ENCODE results near the gene ZNF396.

The ZNF396 gene

GRCh38 chr18:35409911-35410310 is 32.8 kb upstream of the ZNF396 start:
- Histone ChIP-seq H3K27ac (ENCODE audit: low read depth, low read length) (no peak overlapping the region), H3K27me3 (ENCODE audit: control insufficient read depth, insufficient read depth, low read length) (no peaks in the 10 kb centered on the region), H3K36me3 (ENCODE audit: control insufficient read depth, insufficient read depth, low read length) (no peaks in the 10 kb centered on the region), H3K9me3 (ENCODE audit: control insufficient read depth, insufficient read depth, low read depth, low read length) (no peaks in the 10 kb centered on the region), H3K4me3 (ENCODE audit: low read depth, low read length) (no peak overlapping the region), H3K4me1 (ENCODE audit: control insufficient read depth, insufficient read depth, low read length) (peaks cover 3% of the 10 kb centered on the region; the same call in 1 of the 2 replicates), H3K9ac (ENCODE audit: low read length) (no peak overlapping the region)

DNA sequence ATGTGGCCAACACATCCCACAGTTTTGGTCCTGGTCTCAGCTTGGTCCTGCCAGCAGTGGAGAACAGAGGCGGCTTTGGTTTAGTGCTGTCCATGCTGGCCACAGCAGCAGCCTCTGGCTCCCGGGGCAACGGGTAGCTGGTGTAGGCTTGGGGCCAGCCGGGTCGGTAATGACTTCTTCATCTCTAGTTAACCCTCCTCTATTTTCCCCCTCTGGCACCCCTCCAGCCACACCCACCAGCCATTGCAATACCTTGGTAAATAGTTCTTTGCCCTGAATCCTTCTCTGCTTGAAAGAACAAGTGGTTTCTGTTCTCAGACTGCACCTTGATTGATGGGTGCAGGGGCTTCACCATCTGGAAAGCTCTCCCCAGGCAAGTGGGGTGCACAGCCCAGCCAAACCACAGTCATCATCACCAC is 31.7 kb upstream of the ZNF396 start:
- no peaks in the 10 kb centered on the region for H3K9me3 ChIP-seq (ENCODE audit: control insufficient read depth, insufficient read depth, low read depth, low read length)
- H3K4me1 ChIP-seq (ENCODE audit: control insufficient read depth, insufficient read depth, low read length), result peaks cover 3% of the 10 kb centered on the region; the same call in 1 of the 2 replicates
- no peak overlapping the region for H3K27ac ChIP-seq (ENCODE audit: low read depth, low read length)
- no peak overlapping the region for H3K4me3 ChIP-seq (ENCODE audit: low read depth, low read length)
- no peaks in the 10 kb centered on the region for H3K27me3 ChIP-seq (ENCODE audit: control insufficient read depth, insufficient read depth, low read length)
- no peaks in the 10 kb centered on the region for H3K36me3 ChIP-seq (ENCODE audit: control insufficient read depth, insufficient read depth, low read length)
- H3K9ac ChIP-seq (ENCODE audit: low read length), result no peak overlapping the region

DNA sequence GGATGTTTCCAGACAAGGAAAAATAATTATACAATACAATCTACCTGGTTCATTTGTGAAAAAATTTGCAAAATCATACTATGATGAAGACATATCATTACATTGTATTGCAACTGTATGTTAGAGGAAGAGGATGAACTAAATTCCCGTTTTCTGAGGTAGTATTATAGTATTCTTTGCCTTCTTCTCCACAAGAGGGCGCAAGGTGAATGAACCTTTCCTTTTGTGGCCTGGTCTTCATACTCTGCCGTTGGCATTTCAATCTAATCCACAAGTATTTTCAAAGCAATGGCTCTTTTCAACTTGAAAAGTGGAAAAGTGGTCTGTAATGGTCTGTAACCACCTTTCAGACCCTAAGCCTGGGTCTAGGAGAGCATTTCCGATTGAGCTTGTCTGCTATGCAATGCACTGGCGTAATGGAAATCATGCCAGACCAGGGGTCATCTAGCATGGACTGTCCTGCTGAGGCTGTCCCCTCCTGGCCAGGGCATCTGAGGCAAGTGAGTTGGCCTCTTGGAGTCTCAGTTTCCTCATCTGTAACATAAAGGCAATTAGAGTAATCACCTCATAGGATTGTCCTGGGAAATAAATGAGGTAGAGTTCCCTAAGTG is 30.8 kb upstream of the ZNF396 start:
- Histone ChIP-seq H3K27ac (ENCODE audit: low read depth, low read length) (no peak overlapping the region), H3K9ac (ENCODE audit: low read length) (no peak overlapping the region), H3K36me3 (ENCODE audit: control insufficient read depth, insufficient read depth, low read length) (no peaks in the 10 kb centered on the region), H3K4me3 (ENCODE audit: low read depth, low read length) (no peak overlapping the region), H3K4me1 (ENCODE audit: control insufficient read depth, insufficient read depth, low read length) (peaks cover 3% of the 10 kb centered on the region; the same call in 1 of the 2 replicates), H3K27me3 (ENCODE audit: control insufficient read depth, insufficient read depth, low read length) (no peaks in the 10 kb centered on the region), H3K9me3 (ENCODE audit: control insufficient read depth, insufficient read depth, low read depth, low read length) (no peaks in the 10 kb centered on the region)

DNA sequence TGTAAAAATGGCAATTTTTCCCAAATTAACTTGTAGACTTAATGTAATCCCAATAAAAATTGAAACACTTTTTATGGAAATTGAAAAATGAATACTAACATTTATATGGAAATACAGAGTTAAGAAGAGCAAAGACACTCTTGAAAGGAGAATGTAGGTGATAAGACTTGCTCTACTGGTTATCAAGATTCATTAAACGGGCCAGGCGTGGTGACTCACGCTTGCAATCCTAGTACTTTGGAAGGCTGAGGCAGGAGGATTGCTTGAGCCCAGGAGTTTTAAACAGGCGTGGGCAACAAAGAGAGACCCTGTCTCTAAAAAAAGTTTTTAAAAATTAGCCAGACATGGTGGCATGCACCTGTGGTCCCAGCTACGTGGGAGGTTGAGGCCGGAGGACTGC is 29.5 kb upstream of the ZNF396 start:
- Histone ChIP-seq H3K9ac (ENCODE audit: low read length) (no peak overlapping the region), H3K9me3 (ENCODE audit: control insufficient read depth, insufficient read depth, low read depth, low read length) (no peaks in the 10 kb centered on the region), H3K36me3 (ENCODE audit: control insufficient read depth, insufficient read depth, low read length) (no peaks in the 10 kb centered on the region), H3K27me3 (ENCODE audit: control insufficient read depth, insufficient read depth, low read length) (no peaks in the 10 kb centered on the region), H3K4me1 (ENCODE audit: control insufficient read depth, insufficient read depth, low read length) (no peaks in the 10 kb centered on the region; the same call in 1 of the 2 replicates), H3K4me3 (ENCODE audit: low read depth, low read length) (no peak overlapping the region), H3K27ac (ENCODE audit: low read depth, low read length) (no peak overlapping the region)

GRCh38 chr18:35397976-35398375 is 20.8 kb upstream of the ZNF396 start:
- Histone ChIP-seq H3K9ac (ENCODE audit: low read length) (no peak overlapping the region), H3K9me3 (ENCODE audit: control insufficient read depth, insufficient read depth, low read depth, low read length) (no peaks in the 10 kb centered on the region), H3K4me3 (ENCODE audit: low read depth, low read length) (no peak overlapping the region), H3K4me1 (ENCODE audit: control insufficient read depth, insufficient read depth, low read length) (no peaks in the 10 kb centered on the region), H3K36me3 (ENCODE audit: control insufficient read depth, insufficient read depth, low read length) (no peaks in the 10 kb centered on the region), H3K27ac (ENCODE audit: low read depth, low read length) (no peak overlapping the region), H3K27me3 (ENCODE audit: control insufficient read depth, insufficient read depth, low read length) (no peaks in the 10 kb centered on the region)

- no peak overlapping the region for H3K4me3 ChIP-seq (ENCODE audit: low read depth, low read length)
- no peaks in the 10 kb centered on the region for H3K27me3 ChIP-seq (ENCODE audit: control insufficient read depth, insufficient read depth, low read length)
- no peaks in the 10 kb centered on the region for H3K4me1 ChIP-seq (ENCODE audit: control insufficient read depth, insufficient read depth, low read length)
- H3K9me3 ChIP-seq (ENCODE audit: control insufficient read depth, insufficient read depth, low read depth, low read length), result peaks cover 7% of the 10 kb centered on the region; the same call in 1 of the 2 replicates
- no peaks in the 10 kb centered on the region for H3K36me3 ChIP-seq (ENCODE audit: control insufficient read depth, insufficient read depth, low read length)
- no peak overlapping the region for H3K9ac ChIP-seq (ENCODE audit: low read length)
- H3K27ac ChIP-seq (ENCODE audit: low read depth, low read length), result no peak overlapping the region
Measured at GRCh38 chr18:35393716-35394115, 16.6 kb upstream of the ZNF396 start.

- no peaks in the 10 kb centered on the region for H3K27me3 ChIP-seq (ENCODE audit: control insufficient read depth, insufficient read depth, low read length)
Measured at GRCh38 chr18:35392375-35392774, 15.2 kb upstream of the ZNF396 start.

DNA sequence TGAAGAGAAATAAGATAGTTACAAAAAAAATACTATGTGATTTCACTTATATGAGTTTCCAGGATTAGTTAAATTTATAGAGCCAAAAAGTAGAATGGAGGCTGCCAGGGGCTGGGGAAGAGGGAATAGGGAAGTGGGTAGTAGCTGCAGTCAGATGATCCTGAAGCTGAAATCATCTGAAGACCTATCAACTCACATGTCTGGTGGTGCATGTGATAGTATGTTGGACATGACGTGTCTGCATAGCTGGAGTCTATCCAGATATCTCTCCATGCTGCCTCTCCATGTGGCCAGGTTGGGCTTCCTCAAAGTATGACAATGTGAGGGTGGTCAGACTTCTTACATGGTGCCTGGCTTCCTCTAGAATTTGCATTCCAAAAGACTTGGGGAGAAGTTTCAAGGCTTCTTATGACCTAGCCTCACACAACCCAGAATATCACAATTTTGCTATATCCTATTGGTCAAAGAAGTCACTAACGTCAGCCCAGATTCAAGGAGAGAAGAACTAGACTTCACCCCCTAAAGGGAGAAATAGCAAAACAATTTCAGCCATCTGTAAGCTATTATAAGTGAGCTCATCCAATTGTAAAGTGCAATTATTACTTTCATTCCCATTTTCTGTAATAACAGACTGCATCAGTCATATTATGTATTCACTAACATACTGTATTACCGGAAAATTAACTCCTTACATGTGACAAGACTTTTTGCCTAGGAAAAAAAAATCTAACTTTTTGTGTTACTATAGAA is 14.0 kb upstream of the ZNF396 start:
- no peaks in the 10 kb centered on the region for H3K27me3 ChIP-seq (ENCODE audit: control insufficient read depth, insufficient read depth, low read length)
- no peaks in the 10 kb centered on the region for H3K36me3 ChIP-seq (ENCODE audit: control insufficient read depth, insufficient read depth, low read length)
- no peak overlapping the region for H3K9ac ChIP-seq (ENCODE audit: low read length)
- H3K27ac ChIP-seq (ENCODE audit: low read depth, low read length), result no peak overlapping the region
- H3K4me1 ChIP-seq (ENCODE audit: control insufficient read depth, insufficient read depth, low read length), result peaks cover 4% of the 10 kb centered on the region; the same call in 1 of the 2 replicates
- peaks cover 7% of the 10 kb centered on the region; the same call in 1 of the 2 replicates for H3K9me3 ChIP-seq (ENCODE audit: control insufficient read depth, insufficient read depth, low read depth, low read length)
- no peak overlapping the region for H3K4me3 ChIP-seq (ENCODE audit: low read depth, low read length)

More at GRCh38 chr18:35392375-35392774, 15.2 kb upstream of the ZNF396 start:
- Histone ChIP-seq H3K27ac (ENCODE audit: low read depth, low read length) (no peak overlapping the region), H3K36me3 (ENCODE audit: control insufficient read depth, insufficient read depth, low read length) (no peaks in the 10 kb centered on the region), H3K9me3 (ENCODE audit: control insufficient read depth, insufficient read depth, low read depth, low read length) (peaks cover 7% of the 10 kb centered on the region; the same call in 1 of the 2 replicates), H3K4me1 (ENCODE audit: control insufficient read depth, insufficient read depth, low read length) (no peaks in the 10 kb centered on the region), H3K4me3 (ENCODE audit: low read depth, low read length) (no peak overlapping the region), H3K9ac (ENCODE audit: low read length) (no peak overlapping the region)

DNA sequence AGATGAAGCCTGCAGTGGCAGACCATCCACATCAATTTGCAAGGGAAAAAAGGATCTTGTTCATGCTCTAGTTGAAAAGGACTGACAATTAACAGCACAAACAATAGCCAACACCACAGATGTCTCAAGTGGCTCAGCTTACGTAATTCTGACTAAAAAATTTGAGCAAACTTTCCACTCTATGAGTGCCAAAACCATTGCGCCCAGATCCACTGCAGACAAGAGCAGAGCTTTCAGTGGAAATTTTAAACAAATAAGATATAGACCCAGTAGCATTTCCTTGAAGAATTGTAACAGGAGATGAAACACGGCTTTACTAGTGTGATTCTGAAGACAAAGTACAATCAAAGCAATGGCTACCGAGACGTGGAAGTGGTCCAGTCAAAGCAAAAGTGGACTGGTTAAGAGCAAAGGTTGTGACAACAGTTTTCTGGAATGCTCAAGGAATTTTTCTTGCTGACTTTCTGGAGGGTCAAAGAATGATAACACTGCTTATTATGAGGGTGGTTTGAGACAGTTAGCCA is 12.0 kb upstream of the ZNF396 start:
- H3K9me3 ChIP-seq (ENCODE audit: control insufficient read depth, insufficient read depth, low read depth, low read length), result peaks cover 7% of the 10 kb centered on the region; the same call in 1 of the 2 replicates
- no peaks in the 10 kb centered on the region for H3K27me3 ChIP-seq (ENCODE audit: control insufficient read depth, insufficient read depth, low read length)
- no peak overlapping the region for H3K27ac ChIP-seq (ENCODE audit: low read depth, low read length)
- no peak overlapping the region for H3K9ac ChIP-seq (ENCODE audit: low read length)
- peaks cover 4% of the 10 kb centered on the region; the same call in 1 of the 2 replicates for H3K4me1 ChIP-seq (ENCODE audit: control insufficient read depth, insufficient read depth, low read length)
- H3K36me3 ChIP-seq (ENCODE audit: control insufficient read depth, insufficient read depth, low read length), result no peaks in the 10 kb centered on the region
- no peak overlapping the region for H3K4me3 ChIP-seq (ENCODE audit: low read depth, low read length)

DNA sequence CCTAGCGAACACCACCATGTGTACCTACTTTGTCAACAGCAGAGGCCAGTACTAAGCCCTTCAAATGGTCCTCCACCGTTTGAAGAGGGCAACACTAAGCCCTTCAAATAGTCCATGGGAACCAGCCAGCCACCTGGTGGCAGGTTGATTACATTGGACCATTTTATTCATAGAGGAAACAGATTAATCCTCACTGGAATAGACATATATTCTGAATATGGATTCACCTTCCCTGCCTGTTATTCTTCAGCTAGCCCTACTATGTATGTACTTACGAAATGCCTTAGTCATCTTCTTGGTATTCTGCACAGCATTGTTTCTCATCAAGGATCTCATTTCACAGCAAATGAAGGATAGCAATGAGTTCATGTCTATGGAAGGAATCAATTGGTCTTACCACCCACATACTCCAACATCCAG is 10.0 kb upstream of the ZNF396 start:
- Histone ChIP-seq H3K4me3 (ENCODE audit: low read depth, low read length) (no peak overlapping the region), H3K9me3 (ENCODE audit: control insufficient read depth, insufficient read depth, low read depth, low read length) (peaks cover 4% of the 10 kb centered on the region; the same call in 1 of the 2 replicates)

DNA sequence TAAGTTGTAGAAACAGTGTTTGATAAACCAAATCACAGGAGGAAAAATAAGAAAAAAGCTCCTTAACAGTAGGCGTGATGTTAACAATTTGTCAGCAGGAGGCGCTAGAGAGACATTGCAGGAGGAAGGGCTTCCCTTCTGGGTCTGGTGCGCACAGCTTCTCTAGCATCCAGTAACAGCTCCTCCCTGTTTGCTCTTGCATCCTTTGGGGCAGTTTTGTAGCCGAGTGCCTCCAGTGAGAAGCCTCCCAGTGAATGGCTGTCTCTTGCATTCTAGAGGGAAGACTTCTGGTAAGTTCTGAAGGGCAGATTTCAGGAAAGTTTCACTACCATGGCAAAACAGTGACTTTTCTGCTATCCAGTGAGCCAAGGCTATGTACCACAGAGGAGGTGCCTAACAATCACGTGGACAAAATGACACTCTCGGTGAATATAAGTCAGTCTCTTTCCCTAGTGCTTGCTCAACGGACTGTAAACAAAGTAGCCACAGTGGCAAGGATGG is 9.5 kb upstream of the ZNF396 start:
- Histone ChIP-seq H3K4me1 (ENCODE audit: control insufficient read depth, insufficient read depth, low read length) (peaks cover 4% of the 10 kb centered on the region; the same call in 1 of the 2 replicates), H3K27me3 (ENCODE audit: control insufficient read depth, insufficient read depth, low read length) (no peaks in the 10 kb centered on the region), H3K9ac (ENCODE audit: low read length) (no peak overlapping the region), H3K36me3 (ENCODE audit: control insufficient read depth, insufficient read depth, low read length) (no peaks in the 10 kb centered on the region), H3K4me3 (ENCODE audit: low read depth, low read length) (no peak overlapping the region), H3K27ac (ENCODE audit: low read depth, low read length) (no peak overlapping the region), H3K9me3 (ENCODE audit: control insufficient read depth, insufficient read depth, low read depth, low read length) (peaks cover 3% of the 10 kb centered on the region; the same call in 1 of the 2 replicates)

More for the DNA sequence above, 10.0 kb upstream of the ZNF396 start:
- H3K4me1 ChIP-seq (ENCODE audit: control insufficient read depth, insufficient read depth, low read length), result peaks cover 4% of the 10 kb centered on the region; the same call in 1 of the 2 replicates
- H3K27me3 ChIP-seq (ENCODE audit: control insufficient read depth, insufficient read depth, low read length), result no peaks in the 10 kb centered on the region
- H3K27ac ChIP-seq (ENCODE audit: low read depth, low read length), result no peak overlapping the region
- H3K36me3 ChIP-seq (ENCODE audit: control insufficient read depth, insufficient read depth, low read length), result no peaks in the 10 kb centered on the region
- H3K9ac ChIP-seq (ENCODE audit: low read length), result no peak overlapping the region
